ENCODE results near the gene SOX6. TPM values are rescaled to one million over a fixed set of nuclear protein-coding genes. Genes with fewer than 3 reads are reported as not detected.

SOX6 gene
- total and polyA plus RNA-seq, 2 experiments from 2014 or later: 0.03 to 0.66 TPM

GRCh38 chr11:16380941-16381568 is 24.7 kb upstream of the SOX6 start:
- no peak overlapping the region for H3K27ac Mint-ChIP-seq
- H3K4me1 Mint-ChIP-seq: no peaks in the 10 kb centered on the region; the same call in 2 of the 3 replicates
- Histone ChIP-seq H3K27ac (ENCODE audit: low read depth) (no peak overlapping the region), H3K4me1 (ENCODE audit: insufficient read depth) (peaks cover 7% of the 10 kb centered on the region; the same call in 1 of the 2 replicates), H2AFZ (no peak overlapping the region), H3K36me3 (ENCODE audit: insufficient read depth) (no peaks in the 10 kb centered on the region), H3K27me3 (ENCODE audit: insufficient read depth) (no peaks in the 10 kb centered on the region), H4K20me1 (replicated peaks; ENCODE audit: insufficient read depth) (no peaks in the 10 kb centered on the region), H3K9me2 (ENCODE audit: insufficient read depth) (no peaks in the 10 kb centered on the region), H3K79me2 (replicated peaks; ENCODE audit: insufficient read depth) (no peaks in the 10 kb centered on the region), H3F3A (replicated peaks; ENCODE audit: low read depth) (no peaks in the 10 kb centered on the region), H3K4me2 (no peak overlapping the region), H3K4me3 (no peak overlapping the region)
- DNase-seq (ENCODE audit: low spot score) (no peak), ATAC-seq (no peak)
- TF ChIP-seq JUNB (IDR thresholded peaks at IDR 0.05; ENCODE audit: unreplicated experiment): no peak
- no peak for TF ChIP-seq POLR2AphosphoS5 (IDR thresholded peaks at IDR 0.05; ENCODE audit: low read depth)
- no peak for TF ChIP-seq EZH2phosphoT487 (IDR thresholded peaks at IDR 0.05; ENCODE audit: unreplicated experiment)
- no peak for TF ChIP-seq CREB1 (CRISPR knock-in tag; IDR thresholded peaks at IDR 0.05; ENCODE audit: low read depth)
- TF ChIP-seq, protein P1, sequence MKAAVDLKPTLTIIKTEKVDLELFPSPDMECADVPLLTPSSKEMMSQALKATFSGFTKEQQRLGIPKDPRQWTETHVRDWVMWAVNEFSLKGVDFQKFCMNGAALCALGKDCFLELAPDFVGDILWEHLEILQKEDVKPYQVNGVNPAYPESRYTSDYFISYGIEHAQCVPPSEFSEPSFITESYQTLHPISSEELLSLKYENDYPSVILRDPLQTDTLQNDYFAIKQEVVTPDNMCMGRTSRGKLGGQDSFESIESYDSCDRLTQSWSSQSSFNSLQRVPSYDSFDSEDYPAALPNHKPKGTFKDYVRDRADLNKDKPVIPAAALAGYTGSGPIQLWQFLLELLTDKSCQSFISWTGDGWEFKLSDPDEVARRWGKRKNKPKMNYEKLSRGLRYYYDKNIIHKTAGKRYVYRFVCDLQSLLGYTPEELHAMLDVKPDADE (IDR thresholded peaks at IDR 0.05): no peak
- TF ChIP-seq ZNF331 (CRISPR knock-in tag; IDR thresholded peaks at IDR 0.05; ENCODE audit: low read depth): no peak
- TF ChIP-seq NANOG (IDR thresholded peaks at IDR 0.05; ENCODE audit: borderline replicate concordance): no peak
- TF ChIP-seq, protein P2, sequence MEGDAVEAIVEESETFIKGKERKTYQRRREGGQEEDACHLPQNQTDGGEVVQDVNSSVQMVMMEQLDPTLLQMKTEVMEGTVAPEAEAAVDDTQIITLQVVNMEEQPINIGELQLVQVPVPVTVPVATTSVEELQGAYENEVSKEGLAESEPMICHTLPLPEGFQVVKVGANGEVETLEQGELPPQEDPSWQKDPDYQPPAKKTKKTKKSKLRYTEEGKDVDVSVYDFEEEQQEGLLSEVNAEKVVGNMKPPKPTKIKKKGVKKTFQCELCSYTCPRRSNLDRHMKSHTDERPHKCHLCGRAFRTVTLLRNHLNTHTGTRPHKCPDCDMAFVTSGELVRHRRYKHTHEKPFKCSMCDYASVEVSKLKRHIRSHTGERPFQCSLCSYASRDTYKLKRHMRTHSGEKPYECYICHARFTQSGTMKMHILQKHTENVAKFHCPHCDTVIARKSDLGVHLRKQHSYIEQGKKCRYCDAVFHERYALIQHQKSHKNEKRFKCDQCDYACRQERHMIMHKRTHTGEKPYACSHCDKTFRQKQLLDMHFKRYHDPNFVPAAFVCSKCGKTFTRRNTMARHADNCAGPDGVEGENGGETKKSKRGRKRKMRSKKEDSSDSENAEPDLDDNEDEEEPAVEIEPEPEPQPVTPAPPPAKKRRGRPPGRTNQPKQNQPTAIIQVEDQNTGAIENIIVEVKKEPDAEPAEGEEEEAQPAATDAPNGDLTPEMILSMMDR (conservative IDR thresholded peaks at IDR 0.05; ENCODE audit: low read depth in 2 of 2): no peak
- TF ChIP-seq, protein P3, sequence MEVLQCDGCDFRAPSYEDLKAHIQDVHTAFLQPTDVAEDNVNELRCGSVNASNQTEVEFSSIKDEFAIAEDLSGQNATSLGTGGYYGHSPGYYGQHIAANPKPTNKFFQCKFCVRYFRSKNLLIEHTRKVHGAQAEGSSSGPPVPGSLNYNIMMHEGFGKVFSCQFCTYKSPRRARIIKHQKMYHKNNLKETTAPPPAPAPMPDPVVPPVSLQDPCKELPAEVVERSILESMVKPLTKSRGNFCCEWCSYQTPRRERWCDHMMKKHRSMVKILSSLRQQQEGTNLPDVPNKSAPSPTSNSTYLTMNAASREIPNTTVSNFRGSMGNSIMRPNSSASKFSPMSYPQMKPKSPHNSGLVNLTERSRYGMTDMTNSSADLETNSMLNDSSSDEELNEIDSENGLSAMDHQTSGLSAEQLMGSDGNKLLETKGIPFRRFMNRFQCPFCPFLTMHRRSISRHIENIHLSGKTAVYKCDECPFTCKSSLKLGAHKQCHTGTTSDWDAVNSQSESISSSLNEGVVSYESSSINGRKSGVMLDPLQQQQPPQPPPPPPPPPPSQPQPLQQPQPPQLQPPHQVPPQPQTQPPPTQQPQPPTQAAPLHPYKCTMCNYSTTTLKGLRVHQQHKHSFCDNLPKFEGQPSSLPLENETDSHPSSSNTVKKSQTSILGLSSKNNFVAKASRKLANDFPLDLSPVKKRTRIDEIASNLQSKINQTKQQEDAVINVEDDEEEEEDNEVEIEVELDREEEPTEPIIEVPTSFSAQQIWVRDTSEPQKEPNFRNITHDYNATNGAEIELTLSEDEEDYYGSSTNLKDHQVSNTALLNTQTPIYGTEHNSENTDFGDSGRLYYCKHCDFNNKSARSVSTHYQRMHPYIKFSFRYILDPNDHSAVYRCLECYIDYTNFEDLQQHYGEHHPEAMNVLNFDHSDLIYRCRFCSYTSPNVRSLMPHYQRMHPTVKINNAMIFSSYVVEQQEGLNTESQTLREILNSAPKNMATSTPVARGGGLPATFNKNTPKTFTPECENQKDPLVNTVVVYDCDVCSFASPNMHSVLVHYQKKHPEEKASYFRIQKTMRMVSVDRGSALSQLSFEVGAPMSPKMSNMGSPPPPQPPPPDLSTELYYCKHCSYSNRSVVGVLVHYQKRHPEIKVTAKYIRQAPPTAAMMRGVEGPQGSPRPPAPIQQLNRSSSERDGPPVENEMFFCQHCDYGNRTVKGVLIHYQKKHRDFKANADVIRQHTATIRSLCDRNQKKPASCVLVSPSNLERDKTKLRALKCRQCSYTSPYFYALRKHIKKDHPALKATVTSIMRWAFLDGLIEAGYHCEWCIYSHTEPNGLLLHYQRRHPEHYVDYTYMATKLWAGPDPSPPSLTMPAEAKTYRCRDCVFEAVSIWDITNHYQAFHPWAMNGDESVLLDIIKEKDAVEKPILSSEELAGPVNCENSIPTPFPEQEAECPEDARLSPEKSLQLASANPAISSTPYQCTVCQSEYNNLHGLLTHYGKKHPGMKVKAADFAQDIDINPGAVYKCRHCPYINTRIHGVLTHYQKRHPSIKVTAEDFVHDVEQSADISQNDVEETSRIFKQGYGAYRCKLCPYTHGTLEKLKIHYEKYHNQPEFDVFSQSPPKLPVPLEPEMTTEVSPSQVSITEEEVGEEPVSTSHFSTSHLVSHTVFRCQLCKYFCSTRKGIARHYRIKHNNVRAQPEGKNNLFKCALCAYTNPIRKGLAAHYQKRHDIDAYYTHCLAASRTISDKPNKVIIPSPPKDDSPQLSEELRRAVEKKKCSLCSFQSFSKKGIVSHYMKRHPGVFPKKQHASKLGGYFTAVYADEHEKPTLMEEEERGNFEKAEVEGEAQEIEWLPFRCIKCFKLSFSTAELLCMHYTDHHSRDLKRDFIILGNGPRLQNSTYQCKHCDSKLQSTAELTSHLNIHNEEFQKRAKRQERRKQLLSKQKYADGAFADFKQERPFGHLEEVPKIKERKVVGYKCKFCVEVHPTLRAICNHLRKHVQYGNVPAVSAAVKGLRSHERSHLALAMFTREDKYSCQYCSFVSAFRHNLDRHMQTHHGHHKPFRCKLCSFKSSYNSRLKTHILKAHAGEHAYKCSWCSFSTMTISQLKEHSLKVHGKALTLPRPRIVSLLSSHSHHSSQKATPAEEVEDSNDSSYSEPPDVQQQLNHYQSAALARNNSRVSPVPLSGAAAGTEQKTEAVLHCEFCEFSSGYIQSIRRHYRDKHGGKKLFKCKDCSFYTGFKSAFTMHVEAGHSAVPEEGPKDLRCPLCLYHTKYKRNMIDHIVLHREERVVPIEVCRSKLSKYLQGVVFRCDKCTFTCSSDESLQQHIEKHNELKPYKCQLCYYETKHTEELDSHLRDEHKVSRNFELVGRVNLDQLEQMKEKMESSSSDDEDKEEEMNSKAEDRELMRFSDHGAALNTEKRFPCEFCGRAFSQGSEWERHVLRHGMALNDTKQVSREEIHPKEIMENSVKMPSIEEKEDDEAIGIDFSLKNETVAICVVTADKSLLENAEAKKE (CRISPR knock-in tag; IDR thresholded peaks at IDR 0.05): no peak
- TF ChIP-seq EZH2 (IDR thresholded peaks at IDR 0.05; ENCODE audit: low read depth, unreplicated experiment): no peak
- no peak for TF ChIP-seq ZNF114 (CRISPR knock-in tag; IDR thresholded peaks at IDR 0.05)
- TF ChIP-seq, protein P4, sequence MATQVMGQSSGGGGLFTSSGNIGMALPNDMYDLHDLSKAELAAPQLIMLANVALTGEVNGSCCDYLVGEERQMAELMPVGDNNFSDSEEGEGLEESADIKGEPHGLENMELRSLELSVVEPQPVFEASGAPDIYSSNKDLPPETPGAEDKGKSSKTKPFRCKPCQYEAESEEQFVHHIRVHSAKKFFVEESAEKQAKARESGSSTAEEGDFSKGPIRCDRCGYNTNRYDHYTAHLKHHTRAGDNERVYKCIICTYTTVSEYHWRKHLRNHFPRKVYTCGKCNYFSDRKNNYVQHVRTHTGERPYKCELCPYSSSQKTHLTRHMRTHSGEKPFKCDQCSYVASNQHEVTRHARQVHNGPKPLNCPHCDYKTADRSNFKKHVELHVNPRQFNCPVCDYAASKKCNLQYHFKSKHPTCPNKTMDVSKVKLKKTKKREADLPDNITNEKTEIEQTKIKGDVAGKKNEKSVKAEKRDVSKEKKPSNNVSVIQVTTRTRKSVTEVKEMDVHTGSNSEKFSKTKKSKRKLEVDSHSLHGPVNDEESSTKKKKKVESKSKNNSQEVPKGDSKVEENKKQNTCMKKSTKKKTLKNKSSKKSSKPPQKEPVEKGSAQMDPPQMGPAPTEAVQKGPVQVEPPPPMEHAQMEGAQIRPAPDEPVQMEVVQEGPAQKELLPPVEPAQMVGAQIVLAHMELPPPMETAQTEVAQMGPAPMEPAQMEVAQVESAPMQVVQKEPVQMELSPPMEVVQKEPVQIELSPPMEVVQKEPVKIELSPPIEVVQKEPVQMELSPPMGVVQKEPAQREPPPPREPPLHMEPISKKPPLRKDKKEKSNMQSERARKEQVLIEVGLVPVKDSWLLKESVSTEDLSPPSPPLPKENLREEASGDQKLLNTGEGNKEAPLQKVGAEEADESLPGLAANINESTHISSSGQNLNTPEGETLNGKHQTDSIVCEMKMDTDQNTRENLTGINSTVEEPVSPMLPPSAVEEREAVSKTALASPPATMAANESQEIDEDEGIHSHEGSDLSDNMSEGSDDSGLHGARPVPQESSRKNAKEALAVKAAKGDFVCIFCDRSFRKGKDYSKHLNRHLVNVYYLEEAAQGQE (IDR thresholded peaks at IDR 0.05; ENCODE audit: unreplicated experiment): no peak
- TF ChIP-seq STAT1 (IDR thresholded peaks at IDR 0.05; ENCODE audit: unreplicated experiment): no peak
- H3K27me3 Mint-ChIP-seq (ENCODE audit: insufficient read depth, low read depth, poor library complexity): no peaks in the 10 kb centered on the region
- H3K4me3 Mint-ChIP-seq: no peak overlapping the region
- H3K36me3 Mint-ChIP-seq (ENCODE audit: low read depth): no peaks in the 10 kb centered on the region
- no peaks in the 10 kb centered on the region for H3K9me3 Mint-ChIP-seq

All from GM23338 (cell line).